ENCODE results near the gene SLC12A4.
"Not testable (repeated sequence)": the region's sequence is repeated elsewhere in the genome, so short reads cannot be mapped to it uniquely, and the experiment has no call there.

The SLC12A4 gene

DNA sequence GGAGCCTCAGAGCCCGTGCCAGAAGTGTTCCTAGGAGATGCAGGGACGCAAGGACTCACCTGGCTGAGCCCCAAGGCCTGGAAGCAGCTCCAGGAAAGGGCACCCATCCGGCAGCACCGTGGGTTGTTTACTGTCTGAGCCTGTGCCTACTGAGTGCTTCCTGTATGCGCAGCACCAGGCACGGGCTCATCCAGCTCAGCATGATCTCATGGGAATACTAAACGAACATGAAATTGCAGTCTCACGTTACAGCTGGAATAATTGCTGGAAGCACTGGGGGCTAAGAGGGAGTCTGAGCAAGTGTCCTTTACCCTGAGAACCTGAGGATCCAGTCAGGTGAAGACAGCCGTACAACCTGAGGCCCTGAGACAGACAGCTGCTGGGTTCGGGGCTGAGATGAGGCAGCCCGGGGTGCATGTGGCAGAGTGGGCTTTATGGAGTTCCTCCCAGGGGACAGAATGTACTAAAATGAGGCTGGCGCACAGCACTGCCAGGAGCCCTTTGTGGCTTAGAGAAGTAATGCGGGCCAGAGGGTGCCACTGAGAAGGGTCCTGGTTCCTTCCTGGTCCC is 42.2 kb downstream of the SLC12A4 start:
- DNase-seq (ENCODE audit: low read depth in 3 of 3), result no peak

GRCh38 chr16:67924140-67924906 is 44.1 kb downstream of the SLC12A4 start:
- DNase-seq (ENCODE audit: low read depth in 3 of 3), result no peak

GRCh38 chr16:67923414-67924116 is 44.9 kb downstream of the SLC12A4 start:
- DNase-seq (ENCODE audit: low read depth in 3 of 3), result no peak

GRCh38 chr16:67922740-67923139 is 45.7 kb downstream of the SLC12A4 start:
- no peak for DNase-seq (ENCODE audit: low read depth in 3 of 3)

GRCh38 chr16:67922221-67922620 is 46.2 kb downstream of the SLC12A4 start:
- no peak for DNase-seq (ENCODE audit: low read depth in 3 of 3)

GRCh38 chr16:67919622-67920221 is 48.7 kb downstream of the SLC12A4 start:
- no peak for DNase-seq (ENCODE audit: low read depth in 3 of 3)

- DNase-seq (ENCODE audit: low read depth in 3 of 3), result no peak
Observed at GRCh38 chr16:67917852-67918236, 50.6 kb downstream of the SLC12A4 start.

DNA sequence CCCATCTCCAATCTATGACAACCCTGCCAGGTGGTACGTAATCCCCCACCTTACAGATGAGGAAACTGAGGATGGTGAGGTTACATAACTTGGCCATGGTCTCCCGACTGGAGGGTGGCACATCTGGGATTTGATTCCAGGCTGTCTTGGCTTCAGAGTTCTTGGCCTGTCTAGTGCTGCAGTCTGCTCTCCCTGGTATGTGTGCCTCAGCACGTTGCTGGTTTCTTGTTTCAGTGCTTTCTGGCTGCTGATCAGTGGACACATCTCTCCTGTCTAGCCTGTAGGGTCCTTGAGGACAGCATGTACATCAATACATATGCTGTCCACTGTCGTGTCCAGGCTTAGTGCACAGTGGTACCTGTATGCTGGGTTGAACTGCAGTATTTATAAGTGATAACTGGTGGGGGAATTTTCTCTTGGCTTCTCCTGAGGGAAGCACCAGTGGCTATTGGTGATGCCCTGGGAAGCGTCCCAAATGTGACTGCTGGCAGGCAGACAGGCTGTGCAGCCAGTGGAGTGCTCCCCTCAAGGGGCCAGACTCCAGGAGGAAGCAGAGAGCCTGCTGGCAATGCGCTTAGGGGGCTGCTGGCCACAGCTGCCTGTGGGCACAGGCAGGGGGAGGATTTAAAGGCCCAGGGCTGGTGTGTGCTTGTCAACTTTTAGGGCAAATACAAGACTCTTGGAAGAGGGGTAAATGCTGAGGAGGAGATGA is 51.1 kb downstream of the SLC12A4 start:
- DNase-seq (ENCODE audit: low read depth in 3 of 3), result no peak

DNA sequence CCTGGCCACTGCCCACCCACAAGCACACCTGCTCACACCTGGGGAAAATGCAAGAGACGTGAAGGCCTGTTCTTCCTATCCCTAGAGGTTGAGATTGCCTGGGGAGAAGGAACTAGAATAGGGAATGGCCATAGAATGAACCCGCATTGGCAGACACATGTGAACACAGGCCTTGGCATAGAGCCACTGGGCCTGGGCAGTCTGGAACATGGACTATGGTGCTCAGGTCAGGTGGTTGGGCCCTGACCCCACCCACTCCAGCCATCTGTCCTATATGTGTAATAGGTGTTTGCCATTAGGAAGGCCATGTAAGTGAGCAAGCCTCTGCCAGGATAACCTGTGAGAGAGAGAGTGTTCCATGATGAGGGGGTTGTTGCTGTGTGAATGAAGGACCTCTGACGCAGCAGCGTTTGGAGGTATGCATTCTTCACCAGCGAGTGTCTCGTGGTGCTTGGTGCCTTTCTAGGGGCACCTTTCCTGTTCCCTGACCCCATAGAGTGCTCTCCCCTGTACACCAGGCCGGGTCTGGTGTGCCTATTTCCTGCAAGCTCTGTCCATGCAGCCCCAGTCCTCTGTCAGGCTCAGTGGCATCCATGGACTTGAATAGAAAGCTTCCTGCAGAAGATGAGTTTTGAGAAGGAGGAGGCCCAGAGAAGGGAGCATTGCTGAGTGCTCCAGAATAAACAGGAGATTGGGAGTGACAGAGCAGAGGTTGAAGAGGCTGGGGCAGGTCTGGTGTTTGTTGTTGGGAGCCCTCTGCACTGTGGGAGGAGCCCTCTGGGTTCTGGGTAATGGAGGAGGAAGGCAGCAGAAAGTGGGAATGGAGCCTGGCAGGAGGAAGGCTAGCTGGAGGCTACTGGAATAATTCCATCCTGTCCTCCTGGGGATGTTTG is 52.4 kb downstream of the SLC12A4 start:
- DNase-seq (ENCODE audit: low read depth in 3 of 3), result no peak

DNA sequence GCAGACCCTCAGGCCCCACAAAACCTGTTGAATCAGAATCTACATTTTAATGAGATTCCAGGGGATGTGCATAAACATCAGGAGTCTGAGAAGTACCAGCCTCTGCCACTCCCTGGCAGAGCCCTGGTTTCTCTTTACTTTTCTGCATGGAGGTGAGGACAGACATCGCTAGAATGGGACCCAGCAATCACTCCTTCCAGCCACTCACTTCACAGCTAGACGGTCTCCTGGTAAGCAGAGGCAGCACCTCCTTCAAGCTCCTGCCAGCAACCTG is 53.0 kb downstream of the SLC12A4 start:
- DNase-seq (ENCODE audit: low read depth in 3 of 3), result not testable (repeated sequence)

DNA sequence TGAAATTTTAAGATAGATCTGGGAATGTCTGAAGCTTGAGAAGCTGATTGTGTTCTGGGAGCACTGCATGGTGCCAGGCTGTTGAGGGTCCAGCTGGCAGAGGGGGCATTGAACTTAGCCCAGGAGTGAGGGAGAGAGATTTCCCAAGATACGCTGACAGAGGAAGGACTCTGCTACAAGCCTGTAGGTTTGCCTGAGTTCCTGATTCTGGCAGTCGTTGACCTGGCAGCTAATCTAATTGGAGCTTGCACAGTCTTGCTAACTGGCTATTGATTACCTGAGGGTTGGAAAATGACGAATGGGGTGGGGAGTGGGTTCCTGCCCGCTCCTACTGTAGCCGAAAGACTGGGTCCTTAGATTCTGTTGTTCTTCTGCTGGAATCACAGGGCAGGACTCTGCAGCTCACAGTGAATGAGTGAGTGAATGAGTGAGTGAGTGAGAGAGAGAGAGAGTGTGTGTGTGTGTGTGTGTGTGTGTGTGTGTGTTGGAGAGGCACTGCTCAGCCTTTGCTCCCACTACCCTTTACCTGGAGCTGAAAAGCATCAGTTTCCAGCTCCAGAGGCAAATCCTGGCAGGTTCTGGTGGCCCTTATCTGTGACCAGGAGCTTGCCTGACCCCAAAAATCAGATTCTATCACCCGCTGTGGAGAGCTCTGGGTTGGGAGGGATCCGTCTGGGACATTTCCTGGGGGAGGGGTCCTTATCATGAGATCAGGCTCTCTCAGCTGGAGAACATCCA is 53.5 kb downstream of the SLC12A4 start:
- no peak for DNase-seq (ENCODE audit: low read depth in 3 of 3)

DNA sequence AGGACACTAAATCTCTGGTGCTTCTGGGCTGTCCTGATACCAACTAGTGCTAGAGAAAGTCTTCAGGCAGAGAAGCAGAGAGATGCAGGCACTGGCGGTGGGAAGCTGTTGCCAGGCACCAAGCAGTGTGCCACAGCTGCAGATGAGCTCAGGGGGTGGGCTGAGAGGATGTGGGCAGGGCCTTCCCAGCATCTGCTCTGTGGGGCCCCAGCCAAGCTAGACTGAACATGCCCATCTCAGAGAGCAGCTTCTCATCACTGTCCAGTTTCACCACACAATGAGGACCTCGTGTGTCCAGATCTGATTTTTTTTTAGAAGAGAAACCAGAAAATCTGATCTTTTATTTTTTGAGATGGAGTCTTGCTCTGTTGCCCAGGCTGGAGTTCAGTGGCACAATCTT is 58.3 kb downstream of the SLC12A4 start:
- DNase-seq (ENCODE audit: low read depth in 3 of 3), result no peak

DNA sequence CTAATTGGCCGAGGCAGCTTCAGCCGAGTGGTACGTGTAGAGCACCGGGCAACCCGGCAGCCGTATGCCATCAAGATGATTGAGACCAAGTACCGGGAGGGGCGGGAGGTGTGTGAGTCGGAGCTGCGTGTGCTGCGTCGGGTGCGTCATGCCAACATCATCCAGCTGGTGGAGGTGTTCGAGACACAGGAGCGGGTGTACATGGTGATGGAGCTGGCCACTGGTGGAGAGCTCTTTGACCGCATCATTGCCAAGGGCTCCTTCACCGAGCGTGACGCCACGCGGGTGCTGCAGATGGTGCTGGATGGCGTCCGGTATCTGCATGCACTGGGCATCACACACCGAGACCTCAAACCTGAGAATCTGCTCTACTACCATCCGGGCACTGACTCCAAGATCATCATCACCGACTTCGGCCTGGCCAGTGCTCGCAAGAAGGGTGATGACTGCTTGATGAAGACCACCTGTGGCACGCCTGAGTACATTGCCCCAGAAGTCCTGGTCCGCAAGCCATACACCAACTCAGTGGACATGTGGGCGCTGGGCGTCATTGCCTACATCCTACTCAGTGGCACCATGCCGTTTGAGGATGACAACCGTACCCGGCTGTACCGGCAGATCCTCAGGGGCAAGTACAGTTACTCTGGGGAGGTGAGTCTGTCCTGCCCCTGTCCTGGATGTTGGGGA is 59.2 kb downstream of the SLC12A4 start:
- DNase-seq (ENCODE audit: low read depth in 3 of 3), result no peak

DNA sequence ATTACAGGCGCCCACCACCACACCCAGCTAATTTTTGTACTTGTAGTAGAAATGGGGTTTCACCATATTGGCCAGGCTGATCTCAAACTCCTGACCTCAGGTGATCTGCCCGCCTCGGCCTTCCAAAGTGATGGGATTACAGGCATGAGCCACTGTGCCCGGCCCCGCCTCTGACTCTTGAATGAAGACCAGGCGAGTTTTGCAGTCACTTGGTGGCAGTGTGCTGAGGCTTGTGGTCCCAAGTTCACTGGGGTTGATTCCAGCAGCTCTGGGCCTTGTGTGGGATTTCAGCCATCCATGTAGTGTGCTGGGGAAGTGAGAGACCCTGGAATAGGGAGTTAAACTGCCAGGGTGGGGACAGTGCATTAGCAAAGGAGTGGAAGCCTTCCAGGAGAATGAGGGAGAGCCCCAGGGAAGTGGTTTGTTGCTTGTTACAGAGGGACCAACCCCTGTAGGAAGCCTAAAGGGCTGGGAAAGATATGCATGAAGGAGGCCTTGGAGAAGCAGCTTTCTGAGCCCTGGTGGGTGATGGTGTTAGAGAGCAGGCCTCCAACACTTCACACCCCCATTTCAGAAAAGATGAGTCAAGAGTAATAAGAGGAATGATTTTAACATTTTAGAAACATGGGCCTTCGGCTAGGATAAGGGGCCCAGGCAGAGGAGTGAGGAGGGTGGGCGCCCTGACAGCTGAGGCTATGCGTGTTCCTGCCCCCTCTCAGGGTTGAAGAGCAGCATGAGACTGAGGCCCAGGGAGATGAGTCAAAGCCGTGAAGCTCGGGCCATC is 60.8 kb downstream of the SLC12A4 start:
- DNase-seq (ENCODE audit: low read depth in 3 of 3), result no peak

GRCh38 chr16:67902831-67903230 is 65.6 kb downstream of the SLC12A4 start:
- DNase-seq (ENCODE audit: low read depth in 3 of 3), result no peak

DNA sequence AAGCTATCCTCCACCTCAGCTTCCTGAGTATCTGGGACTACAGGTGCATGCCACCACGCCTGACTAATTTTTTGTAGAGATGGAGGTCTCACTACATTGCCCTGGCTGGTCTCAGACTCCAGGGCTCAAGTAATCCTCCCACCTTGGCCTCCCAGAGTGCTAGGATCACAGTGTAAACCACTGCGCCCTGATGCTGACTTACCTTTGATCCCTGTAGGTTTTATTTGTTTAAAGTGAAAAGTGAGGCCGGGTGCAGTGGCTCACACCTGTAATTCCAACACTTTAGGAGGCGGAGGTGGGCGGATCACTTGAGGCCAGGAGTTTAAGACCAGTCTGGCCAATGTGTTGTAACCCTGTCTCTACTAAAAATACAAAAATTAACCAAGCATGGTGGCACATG is 66.7 kb downstream of the SLC12A4 start:
- DNase-seq (ENCODE audit: low read depth in 3 of 3), result no peak

GRCh38 chr16:67897231-67897630 is 71.2 kb downstream of the SLC12A4 start:
- DNase-seq (ENCODE audit: low read depth in 3 of 3), result no peak

DNA sequence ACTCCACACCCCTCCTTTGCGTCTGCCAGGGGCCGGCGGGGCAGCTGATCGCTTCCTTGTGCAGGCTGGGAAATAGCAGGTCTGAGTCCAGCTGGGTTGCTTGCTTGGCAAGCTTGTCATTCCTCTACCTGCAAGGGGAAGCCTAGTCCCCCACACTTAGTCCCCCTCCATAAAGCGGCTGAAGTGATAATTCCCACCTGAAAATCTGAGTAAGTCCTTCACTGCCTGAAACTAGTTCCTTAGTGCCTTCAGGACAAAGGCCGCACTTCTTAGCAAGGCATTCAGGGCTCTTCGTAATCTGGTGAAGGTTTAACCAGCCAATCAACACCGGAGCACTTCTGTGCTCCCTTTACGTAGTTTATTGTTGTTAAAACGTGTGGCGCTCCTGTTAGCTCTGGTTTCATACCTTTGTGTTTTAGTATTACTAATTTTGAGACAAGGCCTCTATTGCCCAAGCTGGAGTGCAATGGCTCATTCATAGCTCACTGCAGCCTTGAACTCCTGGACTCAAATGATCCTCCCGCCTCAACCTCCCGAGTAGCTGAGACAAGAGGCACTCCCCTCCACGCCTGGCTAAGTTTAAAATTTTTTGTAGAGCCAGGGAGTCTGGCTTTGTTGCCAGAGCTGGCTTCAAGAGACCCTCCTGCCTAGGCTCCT is 74.6 kb downstream of the SLC12A4 start:
- DNase-seq (ENCODE audit: low read depth in 3 of 3), result no peak

Data from stimulated activated CD4-positive, alpha-beta T cell treated with anti-CD3 and anti-CD28 coated beads, TNF-alpha, amount 100 ng/mL, for 24 hours (primary cell).